Liver (tissue), 3 donors: ENCODE measurements around the gene SRP14.

ENCODE experiments used
- CTCF ChIP-seq: fragments of 150-350 bp; IDR thresholded peaks from 2 replicates; pipeline ENCODE4 v1.5.1; 2017; ENCODE audit warnings: improper control_type of control experiment, low read depth, low read length; ENCODE audit not compliant: missing input control
- SP1 ChIP-seq: IDR thresholded peaks from 2 replicates; pipeline ENCODE4 v1.6.1; 2018; ENCODE audit warnings: antibody characterized with exemption, mild to moderate bottlenecking
- donor health status: healthy.
- donor health status: healthy.

DNA sequence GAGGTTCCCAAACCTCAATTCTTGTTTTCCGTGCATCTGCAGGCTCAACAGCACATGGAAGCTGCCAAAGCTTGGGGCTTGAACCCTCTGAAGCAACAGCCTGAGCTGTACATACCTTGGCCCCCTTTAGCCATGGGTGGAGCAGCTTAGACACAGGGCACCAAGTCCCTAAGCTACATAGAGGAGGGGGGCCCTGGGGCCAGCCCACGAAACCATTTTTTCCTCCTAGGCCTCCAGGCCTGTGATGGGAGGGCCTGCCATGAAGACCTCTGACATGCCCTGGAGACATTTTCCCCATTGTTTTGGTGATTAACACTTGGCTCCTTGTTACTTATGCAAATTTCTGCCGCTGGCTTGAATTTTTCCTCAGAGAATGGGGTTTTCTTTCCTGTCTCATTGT is 24.6 kb downstream of the SRP14 start:
- TF ChIP-seq CTCF = no peak
- no peak for TF ChIP-seq SP1
